HG03175 (cell line): Measurements from ENCODE around the gene CORO7.

ENCODE experiments used
- ATAC-seq: cut with Tn5 transposase; IDR thresholded peaks from one replicate; pipeline ENCODE4 v1.9.1; 2021; ENCODE audit warnings: mild to moderate bottlenecking, moderate library complexity; ENCODE audit not compliant: unreplicated experiment

CORO7 gene

GRCh38 chr16:4324492-4325252, 91.7 kb downstream of the CORO7 start:
- no peak for ATAC-seq

GRCh38 chr16:4323845-4324488, 92.4 kb downstream of the CORO7 start:
- no peak for ATAC-seq

GRCh38 chr16:4323071-4323844, 93.1 kb downstream of the CORO7 start:
- no peak for ATAC-seq

- no peak for ATAC-seq
These were observed 94.0 kb downstream of the CORO7 start for GRCh38 chr16:4322121-4323052.

- ATAC-seq: no peak
These were observed 94.9 kb downstream of the CORO7 start for GRCh38 chr16:4321286-4322120.

- no peak for ATAC-seq
These were observed 95.7 kb downstream of the CORO7 start for GRCh38 chr16:4320571-4321137.

GRCh38 chr16:4319454-4320421, 96.7 kb downstream of the CORO7 start:
- no peak for ATAC-seq

GRCh38 chr16:4318967-4319366, 97.4 kb downstream of the CORO7 start:
- no peak for ATAC-seq

- ATAC-seq: no peak
These were observed 97.9 kb downstream of the CORO7 start for GRCh38 chr16:4318451-4318910.

- ATAC-seq: no peak
These were observed 98.6 kb downstream of the CORO7 start for GRCh38 chr16:4317532-4318450.

- no peak for ATAC-seq
These were observed 99.4 kb downstream of the CORO7 start for GRCh38 chr16:4316864-4317531.

- ATAC-seq: no peak
These were observed 100.1 kb downstream of the CORO7 start for GRCh38 chr16:4316108-4316863.

- no peak for ATAC-seq
These were observed 100.9 kb downstream of the CORO7 start, which contains the start of gene GLIS2 for GRCh38 chr16:4315186-4316107. Gene GLIS2, plus strand, starts transcription at chr16:4316067. Its CDS starts 16,214 bp downstream, at chr16:4332281.

- ATAC-seq: no peak
These were observed 101.7 kb downstream of the CORO7 start for GRCh38 chr16:4314532-4315185.
